Activated naive CD4-positive, alpha-beta T cell treated with Interleukin-2 at 50 U/mL for 16 hours (primary cell): ENCODE results near the gene NAA15.
"Not testable (repeated sequence)": the region's sequence is repeated elsewhere in the genome, so short reads cannot be mapped to it uniquely, and the experiment has no call there.

Source experiments
- DNase-seq: peaks from one replicate; pipeline ENCODE4 v3.0.0-alpha.2; 2020

Gene NAA15

GRCh38 chr4:139368998-139369397 is 67.7 kb downstream of the NAA15 start:
- DNase-seq, result no peak

GRCh38 chr4:139374251-139374650 is 72.9 kb downstream of the NAA15 start:
- no peak for DNase-seq

- DNase-seq, result no peak
Observed at GRCh38 chr4:139386421-139386820, 85.1 kb downstream of the NAA15 start.

GRCh38 chr4:139389102-139389501 is 87.8 kb downstream of the NAA15 start:
- no peak for DNase-seq

- DNase-seq, result no peak
Observed at GRCh38 chr4:139389991-139390390, 88.7 kb downstream of the NAA15 start.

GRCh38 chr4:139391731-139392130 is 90.4 kb downstream of the NAA15 start:
- DNase-seq, result no peak

- DNase-seq, result no peak
Observed at GRCh38 chr4:139392797-139393196, 91.5 kb downstream of the NAA15 start.

- DNase-seq, result no peak
Observed at GRCh38 chr4:139401368-139401767, 100.1 kb downstream of the NAA15 start.

- no peak for DNase-seq
Observed at GRCh38 chr4:139402436-139402835, 101.1 kb downstream of the NAA15 start.

- no peak for DNase-seq
Observed at GRCh38 chr4:139403462-139403861, 102.2 kb downstream of the NAA15 start.

- DNase-seq, result no peak
Observed at GRCh38 chr4:139410312-139410711, 109.0 kb downstream of the NAA15 start.

- not testable (repeated sequence) for DNase-seq
Observed at GRCh38 chr4:139414671-139415210, 113.4 kb downstream of the NAA15 start.

GRCh38 chr4:139416073-139416673 is 114.9 kb downstream of the NAA15 start:
- DNase-seq, result no peak

GRCh38 chr4:139419388-139419914 is 118.1 kb downstream of the NAA15 start:
- no peak for DNase-seq

GRCh38 chr4:139420652-139421051 is 119.3 kb downstream of the NAA15 start:
- DNase-seq, result no peak

GRCh38 chr4:139436122-139436521 is 134.8 kb downstream of the NAA15 start:
- no peak for DNase-seq

- no peak for DNase-seq
Observed at GRCh38 chr4:139438141-139438540, 136.8 kb downstream of the NAA15 start.

- no peak for DNase-seq
Observed at GRCh38 chr4:139441029-139441428, 139.7 kb downstream of the NAA15 start.

- no peak for DNase-seq
Observed at GRCh38 chr4:139443661-139444060, 142.4 kb downstream of the NAA15 start.

- DNase-seq, result not testable (repeated sequence)
Observed at GRCh38 chr4:139444881-139445280, 143.6 kb downstream of the NAA15 start.

- DNase-seq, result not testable (repeated sequence)
Observed at GRCh38 chr4:139447078-139447477, 145.8 kb downstream of the NAA15 start.

- DNase-seq, result no peak
Observed at GRCh38 chr4:139450586-139450985, 149.3 kb downstream of the NAA15 start.

- no peak for DNase-seq
Observed at GRCh38 chr4:139451997-139452396, 150.7 kb downstream of the NAA15 start.

GRCh38 chr4:139453041-139453370 is 151.7 kb downstream of the NAA15 start:
- DNase-seq, result no peak
